HepG2 (cell line): ENCODE data around the gene SLC17A8. TPM values are rescaled to one million over a fixed set of nuclear protein-coding genes. Genes with fewer than 3 reads are reported as not detected.

ENCODE experiments used
- AGO1 ChIP-seq: fragments of 200-400 bp; formaldehyde crosslinking; IDR thresholded peaks from 2 replicates; pipeline ENCODE4 v1.6.1; 2017; ENCODE audit warnings: mild to moderate bottlenecking, low read depth, low read length, moderate library complexity; ENCODE audit not compliant: poor library complexity, severe bottlenecking
- CBX2 ChIP-seq, 2 experiments: fragments of 200-600 bp in 1 of 2; sonication (generic); formaldehyde crosslinking in 1 of 2; IDR thresholded peaks; 2 replicates each; pipeline versions ENCODE4 v1.7.0 to v1.8.1; 2018 to 2022; ENCODE audit warnings: low read depth in 2 of 2, low read length in 1 of 2, mild to moderate bottlenecking in 1 of 2, missing genetic modification reagents in 1 of 2
- CSRNP2 ChIP-seq: sonication (generic); formaldehyde crosslinking; conservative IDR thresholded peaks from 2 replicates; pipeline ENCODE4 v1.8.0; 2022; ENCODE audit warnings: low read depth, missing genetic modification reagents
- ELF3 ChIP-seq: IDR thresholded peaks from 2 replicates; pipeline ENCODE4 v1.6.1; 2016; ENCODE audit warnings: missing genetic modification reagents, missing compliant biosample characterization
- FOXA3 ChIP-seq: IDR thresholded peaks from 2 replicates; pipeline ENCODE4 v1.6.1; 2016; ENCODE audit warnings: missing genetic modification reagents, missing compliant biosample characterization
- GLMP ChIP-seq: sonication (generic); formaldehyde crosslinking; IDR thresholded peaks from 2 replicates; pipeline ENCODE4 v1.9.0; 2021; ENCODE audit warnings: missing genetic modification reagents, mild to moderate bottlenecking, borderline replicate concordance
- IKZF4 ChIP-seq: sonication (generic); formaldehyde crosslinking; IDR thresholded peaks from 2 replicates; pipeline ENCODE4 v1.5.1; 2020; ENCODE audit warnings: borderline replicate concordance, mild to moderate bottlenecking, low read depth, missing genetic modification reagents; ENCODE audit errors: not compliant biosample characterization
- ISL2 ChIP-seq: sonication (generic); formaldehyde crosslinking; IDR thresholded peaks from 2 replicates; pipeline ENCODE4 v1.5.0; 2020; ENCODE audit warnings: missing genetic modification reagents
- JUNB ChIP-seq: sonication (generic); formaldehyde crosslinking; IDR thresholded peaks from 2 replicates; pipeline ENCODE4 v1.8.0; 2022; ENCODE audit warnings: missing genetic modification reagents, mild to moderate bottlenecking, borderline replicate concordance
- KLF13 ChIP-seq: sonication (generic); formaldehyde crosslinking; IDR thresholded peaks from 2 replicates; pipeline ENCODE4 v1.4.0; 2020; ENCODE audit warnings: mild to moderate bottlenecking, missing genetic modification reagents
- NFE2 ChIP-seq: sonication (generic); formaldehyde crosslinking; IDR thresholded peaks from 2 replicates; pipeline ENCODE4 v1.4.0; 2020; ENCODE audit warnings: missing genetic modification reagents
- NFKB2 ChIP-seq: sonication (generic); formaldehyde crosslinking; IDR thresholded peaks from 2 replicates; pipeline ENCODE4 v1.4.0; 2020; ENCODE audit warnings: missing genetic modification reagents, borderline replicate concordance
- NFRKB ChIP-seq: fragments of 450-650 bp; IDR thresholded peaks from 2 replicates; pipeline ENCODE4 v1.6.1; 2017
- ONECUT2 ChIP-seq: sonication (generic); formaldehyde crosslinking; IDR thresholded peaks from 2 replicates; pipeline ENCODE4 v1.4.0; 2020; ENCODE audit warnings: missing genetic modification reagents
- SALL2 ChIP-seq: sonication (generic); formaldehyde crosslinking; IDR thresholded peaks from 2 replicates; pipeline ENCODE4 v1.8.1; 2023; ENCODE audit warnings: mild to moderate bottlenecking, missing genetic modification reagents, inconsistent platforms
- SIN3A ChIP-seq: IDR thresholded peaks from 2 replicates; pipeline ENCODE4 v1.6.1; 2011; ENCODE audit warnings: low read depth, mild to moderate bottlenecking, control low read depth, low read length, borderline replicate concordance
- SMYD3 ChIP-seq: sonication (generic); formaldehyde crosslinking; IDR thresholded peaks from 2 replicates; pipeline ENCODE4 v1.8.1; 2023; ENCODE audit warnings: mild to moderate bottlenecking, missing genetic modification reagents
- UBTF ChIP-seq: sonication (generic); formaldehyde crosslinking; IDR thresholded peaks from 2 replicates; pipeline ENCODE4 v1.4.0; 2020; ENCODE audit warnings: mild to moderate bottlenecking, missing genetic modification reagents
- ZMYM4 ChIP-seq: sonication (generic); formaldehyde crosslinking; IDR thresholded peaks from 2 replicates; pipeline ENCODE4 v1.8.1; 2023; ENCODE audit warnings: mild to moderate bottlenecking, missing genetic modification reagents
- ZNF30 ChIP-seq: sonication (generic); formaldehyde crosslinking; IDR thresholded peaks from 2 replicates; pipeline ENCODE4 v1.5.0; 2020; ENCODE audit warnings: mild to moderate bottlenecking, missing genetic modification reagents
- ZNF343 ChIP-seq: sonication (generic); formaldehyde crosslinking; IDR thresholded peaks from 2 replicates; pipeline ENCODE4 v1.4.0; 2020; ENCODE audit warnings: mild to moderate bottlenecking, missing genetic modification reagents
- ZNF382 ChIP-seq: sonication (generic); formaldehyde crosslinking; IDR thresholded peaks from 2 replicates; pipeline ENCODE4 v1.5.0; 2020; ENCODE audit warnings: missing genetic modification reagents, mild to moderate bottlenecking, borderline replicate concordance
- ZNF639 ChIP-seq: conservative IDR thresholded peaks from 2 replicates; pipeline ENCODE4 v1.6.1; 2018; ENCODE audit warnings: missing genetic modification reagents
- ZNF720 ChIP-seq: sonication (generic); formaldehyde crosslinking; IDR thresholded peaks from 2 replicates; pipeline ENCODE4 v1.4.0; 2020; ENCODE audit warnings: missing genetic modification reagents
- polyA plus RNA-seq, 8 experiments: library from polyadenylated mRNA; depleted of rRNA in 3 of 8; stranded (reverse) in 7 of 8; unstranded in 1 of 8; fragments of >200 nt; fragmentation: Illumina TruSeq in 4 of 8; extraction: Trizol in 4 of 8; gene quantifications; 2 replicates each; pipeline versions ENCODE4 v1.2.1 to v1.2.3, GENCODE V29; 2011 to 2016; ENCODE audit warnings: low read depth in 4 of 8, missing spikeins in 1 of 8, mixed read lengths in 1 of 8; ENCODE audit not compliant: insufficient read depth in 1 of 8
- total RNA-seq, 5 experiments: library from RNA; depleted of rRNA; stranded (reverse); fragments of >200 nt; fragmentation: Illumina TruSeq; extraction: Trizol; gene quantifications; 2 replicates each; pipeline ENCODE4 v1.2.3, GENCODE V29; 2016; ENCODE audit warnings: low read depth in 1 of 5

The SLC17A8 gene
- total and polyA plus RNA-seq, 2 of the 13 experiments (the other 11 are each of a cell fraction or from before 2014, with no cell fraction given), result 0.07 to 0.15 TPM

GRCh38 chr12:100437038-100437841 lies 80.4 kb downstream of the SLC17A8 start (continued):
- no peak for TF ChIP-seq ZNF639 (CRISPR knock-in tag)
- peak; percentile 87 for TF ChIP-seq SMYD3 (CRISPR knock-in tag)
- TF ChIP-seq ZNF343 (CRISPR knock-in tag), result no peak
- no peak for TF ChIP-seq CBX2 (IDR thresholded peaks at IDR 0.05; ENCODE audit: low read depth, low read length)
- TF ChIP-seq CBX2 (CRISPR knock-in tag; IDR thresholded peaks at IDR 0.05; ENCODE audit: low read depth), result no peak
- peak; percentile 82 for TF ChIP-seq ELF3 (CRISPR knock-in tag)
- TF ChIP-seq CSRNP2 (CRISPR knock-in tag), result no peak
- TF ChIP-seq ISL2 (CRISPR knock-in tag), result peak; percentile 99
- peak; percentile 95 for TF ChIP-seq FOXA3 (CRISPR knock-in tag)
- peak; percentile 65; the same call in 1 of the 2 replicates for TF ChIP-seq ONECUT2 (CRISPR knock-in tag)
- no peak for TF ChIP-seq KLF13 (CRISPR knock-in tag)
- TF ChIP-seq SIN3A, result no peak
- TF ChIP-seq IKZF4 (CRISPR knock-in tag), result no peak
- no peak for TF ChIP-seq NFE2
- peak; percentile 63; the same call in 1 of the 2 replicates for TF ChIP-seq JUNB (CRISPR knock-in tag)
- TF ChIP-seq NFRKB, result no peak
- TF ChIP-seq ZMYM4 (CRISPR knock-in tag), result peak; percentile 90
- TF ChIP-seq ZNF30 (CRISPR knock-in tag), result no peak
- TF ChIP-seq GLMP, result no peak
- no peak for TF ChIP-seq ZNF382 (CRISPR knock-in tag)
- no peak for TF ChIP-seq ZNF720
- TF ChIP-seq AGO1, result no peak
- peak; percentile 44 for TF ChIP-seq UBTF (CRISPR knock-in tag)
- TF ChIP-seq NFKB2 (CRISPR knock-in tag), result no peak
- TF ChIP-seq SALL2 (CRISPR knock-in tag), result 0 out of 2 replicates have a peak, but pooled peaks have one; percentile 42
